HEK293T (cell line): ENCODE data around the gene PPP2R5E.

ENCODE experiments used
- CTCF ChIA-PET: fragments of 350-600 bp; formaldehyde crosslinking; extraction: SDS; loops from one replicate; lab custom pipeline; 2021; ENCODE audit warnings: antibody characterized with exemption, inconsistent platforms; lab: Yijun Ruan, JAX
- POLR2A ChIA-PET: fragments of 350-600 bp; formaldehyde crosslinking; extraction: SDS; loops from one replicate; lab custom pipeline; 2020; ENCODE audit warnings: antibody characterized with exemption, inconsistent platforms; lab: Yijun Ruan, JAX
- DNase-seq: peaks from one replicate; pipeline ENCODE4 v3.0.0; 2012; ENCODE audit warnings: mixed read lengths; ENCODE audit errors: extremely low spot score
- ARNT ChIP-seq: fragments of 450-650 bp; IDR thresholded peaks from 2 replicates; pipeline ENCODE4 v1.6.1; 2017; ENCODE audit warnings: mild to moderate bottlenecking
- BHLHE40 ChIP-seq: fragments of 450-650 bp; IDR thresholded peaks from 2 replicates; pipeline ENCODE4 v1.6.1; 2016; ENCODE audit warnings: mild to moderate bottlenecking, moderate library complexity, borderline replicate concordance
- CTBP1 ChIP-seq: fragments of 450-650 bp; IDR thresholded peaks from 2 replicates; pipeline ENCODE4 v1.6.1; 2016; ENCODE audit warnings: borderline replicate concordance
- ELF4 ChIP-seq: fragments of 450-650 bp; IDR thresholded peaks from 2 replicates; pipeline ENCODE4 v1.6.1; 2017; ENCODE audit warnings: antibody characterized with exemption
- FOXA1 ChIP-seq: fragments of 450-650 bp; IDR thresholded peaks from 2 replicates; pipeline ENCODE4 v1.6.1; 2016; ENCODE audit warnings: mild to moderate bottlenecking
- FOXK2 ChIP-seq: fragments of 450-650 bp; IDR thresholded peaks from 2 replicates; pipeline ENCODE4 v1.6.1; 2016; ENCODE audit warnings: mild to moderate bottlenecking
- FOXM1 ChIP-seq: fragments of 450-650 bp; IDR thresholded peaks from 2 replicates; pipeline ENCODE4 v1.6.1; 2017; ENCODE audit warnings: mild to moderate bottlenecking, borderline replicate concordance
- HDGF ChIP-seq: fragments of 450-650 bp; IDR thresholded peaks from 2 replicates; pipeline ENCODE4 v1.6.1; 2017; ENCODE audit warnings: antibody characterized with exemption, borderline replicate concordance
- L3MBTL2 ChIP-seq: fragments of 450-650 bp; conservative IDR thresholded peaks from 2 replicates; pipeline ENCODE4 v1.6.1; 2016; ENCODE audit warnings: mild to moderate bottlenecking
- LEF1 ChIP-seq: fragments of 450-650 bp; IDR thresholded peaks from 2 replicates; pipeline ENCODE4 v1.6.1; 2017; ENCODE audit warnings: mild to moderate bottlenecking, borderline replicate concordance
- NFRKB ChIP-seq: fragments of 450-650 bp; IDR thresholded peaks from 2 replicates; pipeline ENCODE4 v1.6.1; 2016; ENCODE audit warnings: mild to moderate bottlenecking, moderate library complexity
- SP1 ChIP-seq: fragments of 450-650 bp; IDR thresholded peaks from 2 replicates; pipeline ENCODE4 v1.6.1; 2017
- SUZ12 ChIP-seq: fragments of 450-650 bp; IDR thresholded peaks from 2 replicates; pipeline ENCODE4 v1.6.1; 2016; ENCODE audit warnings: mild to moderate bottlenecking
- TARDBP ChIP-seq: fragments of 450-650 bp; IDR thresholded peaks from 2 replicates; pipeline ENCODE4 v1.6.1; 2016
- ZNF384 ChIP-seq: fragments of 450-650 bp; IDR thresholded peaks from 2 replicates; pipeline ENCODE4 v1.6.1; 2016
- TF ChIP-seq, protein P1 (sequence below): fragments of 450-650 bp; IDR thresholded peaks from 2 replicates; pipeline ENCODE4 v1.6.1; 2016

PPP2R5E gene

GRCh38 chr14:63486738-63487137, 56.4 kb downstream of the PPP2R5E start:
- no peak for DNase-seq
- ChIA-PET POLR2A (interaction anchor here (1.8 kb wide), 1 partner anchor 154 kb away, joined by 5 read pairs; the partner anchor contains the start of gene WDR89), CTCF (no interaction called here)
- TF ChIP-seq SP1 (no peak), LEF1 (no peak), ARNT (no peak), NFRKB (no peak), FOXK2 (no peak), BHLHE40 (no peak), ELF4 (no peak), SUZ12 (no peak), FOXM1 (no peak), HDGF (no peak)

- DNase-seq: no peak
- ChIA-PET POLR2A (interaction anchor here (1.3 kb wide), 1 partner anchor 10 kb away, joined by 4 read pairs; no protein-coding TSS in a partner anchor), CTCF (no interaction called here)
- no peak for TF ChIP-seq CTBP1
- no peak for TF ChIP-seq HDGF
- TF ChIP-seq ARNT: no peak
- TF ChIP-seq SP1: no peak
- TF ChIP-seq ZNF384: no peak
- TF ChIP-seq FOXM1: no peak
- no peak for TF ChIP-seq TARDBP
- TF ChIP-seq SUZ12: no peak
- TF ChIP-seq, protein P1, sequence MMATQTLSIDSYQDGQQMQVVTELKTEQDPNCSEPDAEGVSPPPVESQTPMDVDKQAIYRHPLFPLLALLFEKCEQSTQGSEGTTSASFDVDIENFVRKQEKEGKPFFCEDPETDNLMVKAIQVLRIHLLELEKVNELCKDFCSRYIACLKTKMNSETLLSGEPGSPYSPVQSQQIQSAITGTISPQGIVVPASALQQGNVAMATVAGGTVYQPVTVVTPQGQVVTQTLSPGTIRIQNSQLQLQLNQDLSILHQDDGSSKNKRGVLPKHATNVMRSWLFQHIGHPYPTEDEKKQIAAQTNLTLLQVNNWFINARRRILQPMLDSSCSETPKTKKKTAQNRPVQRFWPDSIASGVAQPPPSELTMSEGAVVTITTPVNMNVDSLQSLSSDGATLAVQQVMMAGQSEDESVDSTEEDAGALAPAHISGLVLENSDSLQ: no peak
- TF ChIP-seq BHLHE40: no peak
- no peak for TF ChIP-seq NFRKB
- TF ChIP-seq ELF4: no peak
- no peak for TF ChIP-seq L3MBTL2
- no peak for TF ChIP-seq FOXA1
- TF ChIP-seq FOXK2: no peak
Observed at GRCh38 chr14:63483315-63483714, 59.9 kb downstream of the PPP2R5E start.

- ChIA-PET POLR2A (interaction anchor here (0.6 kb wide), 1 partner anchor 63 kb away, joined by 3 read pairs; the partner anchor contains the start of gene PPP2R5E), CTCF (no interaction called here)
- TF ChIP-seq CTBP1: no peak
- TF ChIP-seq ELF4: no peak
- TF ChIP-seq BHLHE40: no peak
- no peak for TF ChIP-seq NFRKB
- no peak for TF ChIP-seq LEF1
- TF ChIP-seq, protein P1: no peak
- TF ChIP-seq ZNF384: no peak
- no peak for TF ChIP-seq TARDBP
- TF ChIP-seq L3MBTL2: no peak
- no peak for TF ChIP-seq ARNT
- no peak for TF ChIP-seq HDGF
- TF ChIP-seq FOXM1: no peak
- TF ChIP-seq FOXK2: no peak
- no peak for TF ChIP-seq SUZ12
- no peak for TF ChIP-seq SP1
- no peak for TF ChIP-seq FOXA1
- no peak for DNase-seq
Observed at GRCh38 chr14:63480599-63480998, 62.6 kb downstream of the PPP2R5E start.

DNA sequence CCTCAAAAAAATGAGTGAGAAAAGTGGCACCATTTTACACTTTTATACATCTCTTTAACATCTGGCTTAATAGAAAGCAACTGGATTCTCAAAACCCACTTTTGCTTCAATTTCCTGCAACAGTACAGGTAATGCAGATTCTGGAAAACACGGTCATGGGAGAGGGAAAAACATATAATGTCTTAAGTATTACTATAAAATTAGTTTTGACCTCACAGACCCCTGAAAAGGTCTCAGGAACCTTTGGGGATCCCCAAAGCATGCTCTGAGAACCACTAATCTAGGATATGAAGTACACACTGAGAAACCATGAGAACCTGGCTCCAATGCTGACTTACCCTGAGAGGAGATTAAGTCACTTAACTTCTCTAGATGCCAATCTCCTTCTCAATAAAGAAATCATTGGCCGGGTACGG, 64.7 kb downstream of the PPP2R5E start:
- ChIA-PET CTCF (no interaction called here), POLR2A (interaction anchor here (1.6 kb wide), 1 partner anchor 65 kb away, joined by 6 read pairs; the partner anchor contains the start of gene PPP2R5E)
- TF ChIP-seq TARDBP (no peak), ZNF384 (no peak), FOXM1 (no peak), ARNT (no peak), NFRKB (no peak), SP1 (no peak), BHLHE40 (no peak), ELF4 (no peak), HDGF (no peak), L3MBTL2 (no peak), SUZ12 (no peak), FOXA1 (no peak), CTBP1 (no peak), FOXK2 (no peak), LEF1 (no peak)
- TF ChIP-seq, protein P1: no peak
- no peak for DNase-seq

GRCh38 chr14:63478010-63478409, 65.2 kb downstream of the PPP2R5E start:
- ChIA-PET POLR2A (interaction anchor here (1.6 kb wide), 1 partner anchor 65 kb away, joined by 6 read pairs; the partner anchor contains the start of gene PPP2R5E), CTCF (no interaction called here)
- TF ChIP-seq BHLHE40: no peak
- no peak for TF ChIP-seq ZNF384
- TF ChIP-seq LEF1: no peak
- no peak for TF ChIP-seq TARDBP
- TF ChIP-seq, protein P1: no peak
- no peak for TF ChIP-seq NFRKB
- no peak for TF ChIP-seq ELF4
- DNase-seq: no peak

GRCh38 chr14:63477556-63477955, 65.6 kb downstream of the PPP2R5E start:
- no peak for DNase-seq
- ChIA-PET CTCF (no interaction called here), POLR2A (interaction anchor here (1.6 kb wide), 1 partner anchor 66 kb away, joined by 6 read pairs; the partner anchor contains the start of gene PPP2R5E)
- no peak for TF ChIP-seq NFRKB
- no peak for TF ChIP-seq L3MBTL2
- no peak for TF ChIP-seq ARNT
- no peak for TF ChIP-seq SUZ12
- TF ChIP-seq ELF4: no peak
- TF ChIP-seq FOXA1: no peak
- no peak for TF ChIP-seq BHLHE40
- TF ChIP-seq LEF1: no peak
- no peak for TF ChIP-seq FOXK2
- TF ChIP-seq ZNF384: no peak
- no peak for TF ChIP-seq TARDBP
- no peak for TF ChIP-seq FOXM1
- no peak for TF ChIP-seq CTBP1
- TF ChIP-seq SP1: no peak
- TF ChIP-seq, protein P1: no peak
- no peak for TF ChIP-seq HDGF
